GM18511 (cell line): ENCODE results near the gene PPDPF.
"Not testable (repeated sequence)": the region's sequence is repeated elsewhere in the genome, so short reads cannot be mapped to it uniquely, and the experiment has no call there.

Experiments used
- ATAC-seq: cut with Tn5 transposase; IDR thresholded peaks from one replicate; pipeline ENCODE4 v1.9.1; 2021; ENCODE audit warnings: mild to moderate bottlenecking, moderate library complexity; ENCODE audit not compliant: unreplicated experiment

The PPDPF gene

DNA sequence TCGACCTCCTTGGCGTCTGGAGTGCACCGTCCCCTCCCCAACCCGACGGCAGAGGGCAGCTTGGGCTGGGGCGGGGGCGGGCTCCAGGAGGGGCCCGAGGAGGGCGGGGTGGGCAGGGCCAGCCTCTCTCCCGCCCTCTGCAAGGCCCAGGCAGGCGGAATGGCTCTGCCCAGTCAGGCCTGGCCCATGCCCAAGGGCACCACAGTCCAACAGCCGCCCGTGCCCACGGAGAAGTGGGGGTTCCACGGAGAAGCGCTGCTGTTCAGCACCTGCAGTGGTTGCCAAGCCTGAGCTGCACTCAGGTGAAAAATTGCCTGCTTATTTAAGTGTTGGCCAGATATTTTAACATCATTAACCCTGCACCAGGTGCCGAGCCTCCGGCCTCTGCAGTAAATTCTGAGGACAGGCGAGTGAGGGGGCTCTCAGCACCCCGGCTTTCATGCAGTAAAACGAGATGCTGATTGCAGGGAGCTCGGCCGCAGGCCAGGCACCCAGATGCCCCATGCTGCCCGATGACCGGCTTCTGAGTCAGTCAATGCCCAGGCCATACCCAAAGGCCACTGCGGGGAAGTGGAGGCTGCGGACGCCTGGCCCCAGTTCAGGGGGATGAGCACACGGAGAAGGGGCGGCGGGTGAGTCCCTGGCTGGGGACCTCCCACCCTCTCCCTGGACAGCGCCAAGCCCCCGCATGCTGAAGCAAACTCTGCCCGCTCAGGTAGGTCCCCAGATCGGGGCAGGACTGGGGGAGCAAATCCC is 27.3 kb downstream of the PPDPF start, which contains the start of gene SRMS:
Gene SRMS (minus strand): TSS at position 25 of the 756 bp plus-strand sequence. CDS start 286 bp downstream, outside the sequence.
- no peak for ATAC-seq

DNA sequence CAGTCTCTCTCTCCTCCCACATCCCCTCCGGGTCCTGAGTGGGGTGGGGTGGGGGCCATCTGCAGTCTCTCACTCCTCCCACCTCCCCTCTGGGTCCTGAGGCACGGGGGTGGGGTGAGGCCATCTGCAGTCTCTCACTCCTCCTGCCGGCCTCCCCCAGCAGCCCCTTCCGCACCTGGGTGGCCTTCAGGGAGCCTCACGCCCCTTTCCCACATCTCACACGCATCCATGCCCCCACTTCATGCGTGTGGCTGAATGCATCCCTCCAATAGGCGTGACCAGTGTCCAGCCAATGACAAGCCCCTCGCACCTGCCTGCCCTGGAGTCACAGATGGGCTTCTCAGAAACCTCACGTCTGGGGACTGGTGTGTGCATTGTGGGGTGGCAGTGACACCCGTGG is 28.0 kb downstream of the PPDPF start:
- ATAC-seq: no peak

DNA sequence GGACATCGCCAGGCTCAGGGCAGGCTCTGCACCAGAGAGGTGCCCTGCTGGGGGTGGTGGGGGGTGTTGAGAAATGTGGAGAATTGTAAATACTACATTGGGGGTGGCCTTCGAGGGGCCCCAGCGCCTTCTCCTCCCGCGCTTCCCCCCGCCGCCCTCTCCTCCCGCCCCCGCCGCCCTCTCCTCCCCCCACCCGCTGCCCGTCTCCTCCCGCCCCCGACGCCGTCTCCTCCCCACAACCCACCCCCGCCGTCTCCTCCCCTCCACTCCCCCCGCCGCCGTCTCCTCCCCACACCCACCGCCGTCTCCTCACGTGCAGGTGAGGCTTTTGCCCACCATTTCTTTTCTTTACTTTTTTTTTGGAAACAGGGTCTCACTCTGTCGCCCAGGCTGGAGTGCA is 28.5 kb downstream of the PPDPF start:
- ATAC-seq: no peak

DNA sequence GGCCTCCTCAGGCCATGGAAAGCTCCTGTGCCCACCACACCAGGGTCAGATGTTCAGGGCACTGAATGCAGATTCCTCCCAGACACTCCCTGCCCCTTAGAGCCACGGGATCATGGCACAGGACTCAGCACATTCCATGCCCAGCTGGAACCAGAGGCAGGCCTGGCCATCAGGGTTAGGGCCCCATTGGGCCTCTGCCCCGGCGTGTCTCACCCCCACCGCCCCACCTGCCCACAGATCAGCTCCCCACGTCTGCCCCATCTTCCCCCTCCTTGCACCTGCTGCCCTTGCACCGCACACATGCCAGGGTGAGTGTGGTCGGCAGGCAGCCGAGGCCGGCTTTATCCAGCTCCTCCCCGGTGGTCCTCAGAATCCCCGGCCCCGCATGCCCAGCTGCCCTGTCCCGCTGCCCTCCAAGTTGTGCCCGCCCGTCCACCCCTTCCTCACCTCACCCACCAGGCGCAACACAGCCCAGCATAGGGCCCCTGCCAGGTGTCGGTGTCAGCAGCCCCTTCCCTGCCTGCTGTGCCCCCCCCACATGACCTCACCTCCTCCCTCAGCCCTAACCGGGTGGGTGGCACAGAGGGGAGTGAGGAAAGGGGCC is 29.2 kb downstream of the PPDPF start:
- ATAC-seq: no peak

DNA sequence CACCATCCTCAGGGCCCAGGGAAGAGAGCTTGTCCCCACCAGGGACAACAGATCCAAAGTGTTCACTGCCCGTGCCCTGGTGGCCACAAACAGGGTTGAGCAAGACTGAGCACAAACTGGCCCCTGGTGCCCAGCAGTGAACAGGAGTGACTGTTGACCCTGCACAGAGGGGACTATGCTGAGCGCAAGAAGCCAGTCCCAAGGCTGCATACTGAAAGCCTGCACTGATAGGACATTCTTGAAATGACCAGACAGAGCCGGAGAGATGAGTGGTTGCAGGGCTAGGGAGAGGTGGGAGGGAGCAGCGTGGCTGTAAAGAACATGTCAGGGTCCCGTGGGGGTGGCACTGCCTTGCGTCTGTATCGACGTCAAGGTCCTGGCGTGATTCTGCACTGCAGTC is 30.5 kb downstream of the PPDPF start:
- no peak for ATAC-seq

DNA sequence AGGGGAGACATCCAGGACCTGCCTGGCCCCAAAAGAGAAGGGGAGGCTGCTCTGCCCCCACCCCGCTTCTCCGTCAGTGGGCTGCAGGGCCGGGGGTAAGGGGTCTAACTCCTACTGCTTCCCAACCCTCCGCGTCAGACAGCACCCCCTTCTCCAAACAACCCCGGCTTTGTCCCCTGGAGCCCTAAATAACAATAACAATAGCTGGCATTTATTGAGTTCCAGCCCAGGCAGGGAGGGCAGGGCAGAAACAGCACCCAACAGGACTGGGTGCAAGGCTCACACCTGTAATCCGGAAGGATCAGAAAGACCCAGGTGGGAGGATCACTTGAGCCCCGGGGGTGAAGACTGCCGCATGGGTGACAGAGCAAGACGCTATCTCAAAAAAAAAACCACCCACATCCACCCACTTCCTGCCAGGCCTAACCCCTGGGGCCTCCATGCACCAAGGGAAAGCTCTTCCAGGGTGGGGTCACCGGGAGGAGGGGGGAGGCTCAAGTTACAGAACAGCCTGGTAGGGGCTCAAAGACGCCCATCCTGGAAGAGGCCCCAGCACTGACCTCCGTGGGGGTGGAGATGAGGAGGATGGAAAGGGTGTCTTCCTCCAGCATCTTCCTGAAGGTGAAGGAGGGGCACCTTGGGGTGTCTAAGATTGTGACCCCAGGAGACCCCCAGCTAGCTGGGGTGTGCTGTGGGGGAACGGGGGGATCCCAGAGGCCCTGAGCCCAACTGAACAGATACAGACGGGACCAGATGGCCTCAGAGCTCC is 32.1 kb downstream of the PPDPF start:
- ATAC-seq: peak; percentile 52

DNA sequence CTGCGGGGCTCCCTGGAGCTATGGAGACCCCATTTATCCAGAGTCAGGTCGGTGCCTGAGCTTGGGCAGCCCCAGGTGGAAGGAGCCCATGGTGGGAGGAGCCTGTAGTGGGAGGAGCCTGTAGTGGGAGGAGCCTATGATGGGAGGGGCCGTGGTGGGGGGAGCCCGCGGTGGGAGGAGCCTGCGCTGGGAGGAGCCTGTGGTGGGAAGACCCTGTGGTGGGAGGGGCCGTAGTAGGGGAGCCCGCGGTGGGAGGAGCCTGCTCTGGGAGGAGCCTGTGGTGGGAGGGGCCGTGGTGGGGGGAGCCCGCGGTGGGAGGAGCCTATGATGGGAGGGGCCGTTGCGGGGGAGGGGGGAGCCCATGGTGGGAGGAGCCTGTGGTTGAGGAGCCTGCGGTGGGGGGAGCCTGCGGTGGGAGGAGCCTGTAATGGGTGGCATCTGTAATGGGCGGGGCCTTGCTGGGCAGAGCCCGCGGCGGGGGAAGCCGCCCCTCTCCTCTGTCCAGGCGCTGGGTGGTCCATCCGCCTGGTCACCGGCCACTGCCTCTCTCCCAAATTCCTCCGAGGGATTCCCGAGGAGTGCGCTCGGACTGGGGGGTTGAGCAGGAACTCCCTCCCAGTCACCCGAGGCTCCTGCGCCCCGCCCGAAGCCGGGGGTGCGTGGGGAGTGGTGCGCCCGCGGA is 32.8 kb downstream of the PPDPF start:
- ATAC-seq: peak; percentile 41

DNA sequence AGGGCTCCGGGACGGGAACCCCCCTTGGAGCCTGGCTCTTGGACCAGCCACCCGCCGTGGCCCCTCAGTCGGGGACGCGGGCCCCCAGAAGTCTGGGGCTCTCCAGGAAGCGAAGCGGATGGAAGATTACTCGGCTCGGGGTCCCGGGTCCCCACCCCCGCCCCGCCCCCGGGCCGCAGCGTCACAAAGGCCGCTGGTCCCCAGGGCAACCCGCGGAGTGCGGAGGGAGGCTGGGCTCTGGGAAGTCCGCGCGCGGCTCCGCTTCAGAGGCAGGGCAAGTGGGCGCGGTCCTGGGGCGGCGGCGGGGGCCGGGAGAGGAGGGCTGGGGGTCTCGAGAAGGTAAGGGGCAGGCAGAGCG is 33.3 kb downstream of the PPDPF start, which contains the start of gene FNDC11:
Gene FNDC11 (plus strand): TSS at position 227 of the 358 bp plus-strand sequence. CDS start 1,505 bp downstream, outside the sequence.
- ATAC-seq: no peak

DNA sequence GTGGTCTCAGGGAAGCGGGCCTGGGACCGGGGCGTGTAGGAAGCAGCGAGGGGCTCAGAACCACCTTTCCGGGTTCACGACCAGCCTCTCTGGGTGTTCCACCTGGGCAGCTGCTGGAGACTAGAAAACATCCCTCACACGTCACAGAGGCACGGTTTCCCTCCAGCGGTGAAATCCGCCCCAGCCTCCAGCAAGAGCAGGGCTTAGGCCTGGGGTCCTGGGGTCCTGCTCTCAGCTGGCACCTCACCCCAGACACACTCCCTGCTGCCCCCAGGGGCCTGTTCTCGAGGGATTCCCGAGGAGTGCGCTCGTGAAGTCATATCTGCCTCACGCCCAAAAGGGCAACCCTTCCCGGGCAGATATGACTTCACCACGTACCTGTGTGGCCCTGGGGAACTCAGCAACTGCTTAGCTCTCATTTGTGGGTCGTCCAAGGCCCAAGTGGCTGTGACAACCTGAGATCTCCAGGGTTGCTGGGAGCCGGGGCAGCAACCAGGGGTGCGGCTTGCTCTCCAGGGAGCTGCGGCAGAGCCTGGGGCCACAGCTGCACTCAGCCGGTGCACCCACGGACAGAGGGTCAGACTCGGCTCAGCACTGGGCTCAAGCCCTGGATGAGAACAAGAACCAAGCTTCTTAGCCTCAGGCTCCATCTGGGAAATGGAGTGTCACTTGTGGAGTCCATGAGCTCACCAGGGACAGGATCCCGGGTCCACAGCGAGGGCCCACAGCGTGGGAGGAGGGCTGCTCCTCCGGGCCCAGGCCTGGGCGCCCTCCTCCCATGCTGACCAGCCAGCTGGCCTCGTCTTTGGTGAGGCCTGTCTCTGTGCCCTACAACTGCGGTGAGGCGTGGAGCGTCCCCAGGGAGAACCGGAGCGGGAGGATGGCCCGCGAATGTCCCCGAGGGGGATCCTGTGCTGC is 34.1 kb downstream of the PPDPF start:
- no peak for ATAC-seq

DNA sequence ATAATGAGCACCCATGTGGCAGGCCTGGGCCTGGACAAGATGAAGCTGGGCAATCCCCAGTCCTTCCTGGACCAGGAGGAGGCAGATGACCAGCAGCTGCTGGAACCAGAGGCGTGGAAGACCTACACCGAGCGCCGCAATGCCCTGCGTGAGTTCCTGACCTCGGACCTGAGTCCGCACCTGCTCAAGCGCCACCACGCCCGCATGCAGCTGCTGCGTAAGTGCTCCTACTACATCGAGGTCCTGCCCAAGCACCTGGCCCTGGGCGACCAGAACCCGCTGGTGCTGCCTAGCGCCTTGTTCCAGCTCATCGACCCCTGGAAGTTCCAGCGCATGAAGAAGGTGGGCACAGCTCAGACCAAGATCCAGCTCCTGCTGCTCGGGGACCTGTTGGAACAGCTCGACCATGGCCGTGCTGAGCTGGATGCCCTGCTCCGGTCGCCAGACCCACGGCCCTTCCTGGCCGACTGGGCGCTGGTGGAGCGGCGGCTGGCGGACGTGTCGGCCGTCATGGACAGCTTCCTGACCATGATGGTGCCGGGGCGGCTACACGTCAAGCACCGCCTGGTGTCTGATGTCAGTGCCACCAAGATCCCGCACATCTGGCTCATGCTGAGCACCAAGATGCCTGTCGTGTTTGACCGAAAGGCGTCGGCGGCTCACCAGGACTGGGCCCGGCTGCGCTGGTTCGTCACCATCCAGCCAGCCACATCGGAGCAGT is 35.3 kb downstream of the PPDPF start:
- ATAC-seq: no peak

DNA sequence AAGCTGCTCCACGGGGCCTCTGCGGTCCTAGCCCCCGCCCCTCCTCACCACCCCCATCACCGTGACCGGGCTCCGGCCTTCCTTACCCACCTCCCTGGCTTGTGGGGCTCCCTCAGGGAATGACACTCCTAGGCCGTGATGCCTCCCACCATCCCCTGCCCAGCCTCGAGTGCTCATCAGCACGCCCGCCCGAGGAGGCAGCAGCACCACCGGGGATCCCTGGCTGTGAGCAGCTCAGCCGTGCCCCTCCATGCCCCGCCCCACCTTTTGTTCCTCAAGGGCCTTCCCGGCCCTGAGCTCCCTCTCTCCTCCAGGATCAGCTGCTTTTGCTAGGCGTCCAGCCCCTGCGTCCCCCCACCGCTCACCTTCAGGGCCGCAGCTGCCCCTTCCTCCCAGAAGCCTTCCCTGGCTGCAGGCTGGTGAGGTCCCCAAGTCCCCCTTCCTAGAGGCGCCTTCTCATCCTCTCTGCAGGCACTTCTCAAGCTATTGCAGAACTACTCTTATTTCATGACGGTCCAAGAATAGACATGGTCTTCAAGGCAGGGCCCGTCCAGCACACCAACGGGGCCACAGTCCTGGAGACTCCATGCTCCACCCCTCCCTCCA is 36.4 kb downstream of the PPDPF start:
- no peak for ATAC-seq

DNA sequence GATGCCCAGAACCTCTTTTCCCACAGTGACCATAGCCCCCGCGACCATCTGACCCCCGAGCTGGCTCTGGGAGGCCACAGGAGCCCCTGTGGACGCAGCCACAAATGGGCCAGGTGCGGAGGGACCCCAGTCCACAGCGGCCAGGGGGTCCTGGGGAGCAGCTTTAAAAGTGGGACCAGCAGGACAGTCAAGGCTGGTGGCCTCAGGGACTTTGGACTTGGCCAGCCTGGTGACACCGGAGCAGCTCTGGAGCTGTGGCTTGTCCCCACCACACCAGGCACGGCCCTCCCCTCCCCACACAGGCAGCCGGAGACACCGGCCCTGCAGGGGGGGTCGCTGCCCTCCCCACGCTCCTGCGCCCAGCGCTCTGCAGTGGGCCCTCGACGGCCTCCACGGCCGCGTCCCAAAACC is 36.9 kb downstream of the PPDPF start:
- no peak for ATAC-seq

DNA sequence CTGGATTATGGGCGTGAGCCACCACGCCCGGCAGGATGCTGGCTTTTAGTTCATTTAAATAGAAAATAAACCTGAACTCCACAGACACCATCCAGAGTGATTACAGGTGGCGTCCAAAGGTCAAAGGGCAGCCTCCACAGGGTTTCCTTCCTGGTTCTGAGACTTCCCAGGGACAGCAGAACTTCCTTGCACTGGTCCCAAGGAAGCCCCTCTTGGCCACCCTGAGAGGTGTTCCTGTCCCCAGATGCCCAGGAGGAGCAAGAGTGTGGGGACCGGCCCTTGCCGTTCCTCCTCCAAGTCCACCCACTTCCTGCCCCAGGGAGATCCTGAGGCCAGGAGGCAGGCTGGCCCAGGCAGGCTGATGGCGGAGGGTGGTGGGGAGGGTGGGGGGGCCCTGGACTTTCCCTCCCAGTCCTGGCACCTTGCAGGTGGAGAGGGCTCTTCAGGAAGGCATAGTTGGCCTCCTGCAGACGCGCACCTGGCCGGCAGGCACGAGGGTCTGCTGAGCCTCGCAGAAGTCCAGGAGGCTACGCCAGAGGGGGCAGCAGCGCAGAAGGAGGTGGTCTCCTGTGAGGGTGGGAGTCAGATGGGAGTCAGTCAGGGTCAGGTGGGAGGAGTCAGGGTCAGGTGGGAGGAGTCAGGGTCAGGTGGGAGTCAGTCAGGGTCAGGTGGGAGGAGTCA is 38.4 kb downstream of the PPDPF start:
- no peak for ATAC-seq

DNA sequence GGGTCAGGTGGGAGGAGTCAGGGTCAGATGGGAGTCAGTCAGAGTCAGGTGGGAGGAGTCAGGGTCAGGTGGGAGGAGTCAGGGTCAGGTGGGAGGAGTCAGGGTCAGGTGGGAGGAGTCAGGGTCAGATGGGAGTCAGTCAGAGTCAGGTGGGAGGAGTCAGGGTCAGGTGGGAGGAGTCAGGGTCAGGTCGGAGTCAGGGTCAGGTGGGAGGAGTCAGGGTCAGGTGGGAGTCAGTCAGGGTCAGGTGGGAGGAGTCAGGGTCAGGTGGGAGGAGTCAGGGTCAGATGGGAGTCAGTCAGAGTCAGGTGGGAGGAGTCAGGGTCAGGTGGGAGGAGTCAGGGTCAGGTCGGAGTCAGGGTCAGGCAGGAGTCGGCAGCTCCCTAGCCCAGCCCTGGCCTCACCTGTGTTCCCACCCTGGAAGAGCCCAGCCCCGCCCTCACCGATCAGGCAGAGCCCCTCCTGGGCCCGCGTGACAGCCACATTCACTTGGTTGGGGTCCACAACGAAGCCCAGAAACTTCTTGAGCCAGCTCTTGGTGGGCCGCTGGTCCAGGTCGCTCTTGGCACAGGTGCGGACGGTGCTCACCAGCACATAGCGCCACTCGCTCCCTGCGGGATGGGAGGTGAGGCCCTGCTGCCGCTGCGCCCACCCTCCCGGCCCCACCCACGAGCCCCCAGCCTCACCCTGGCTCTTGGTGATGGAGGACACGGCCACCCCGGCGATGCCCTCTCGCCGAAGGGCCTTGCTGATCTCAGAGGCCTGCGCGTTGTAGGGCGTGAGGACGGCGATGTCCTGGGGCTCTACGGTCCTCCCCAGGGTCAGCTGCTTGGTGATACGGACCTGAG is 39.1 kb downstream of the PPDPF start:
- ATAC-seq: not testable (repeated sequence)

DNA sequence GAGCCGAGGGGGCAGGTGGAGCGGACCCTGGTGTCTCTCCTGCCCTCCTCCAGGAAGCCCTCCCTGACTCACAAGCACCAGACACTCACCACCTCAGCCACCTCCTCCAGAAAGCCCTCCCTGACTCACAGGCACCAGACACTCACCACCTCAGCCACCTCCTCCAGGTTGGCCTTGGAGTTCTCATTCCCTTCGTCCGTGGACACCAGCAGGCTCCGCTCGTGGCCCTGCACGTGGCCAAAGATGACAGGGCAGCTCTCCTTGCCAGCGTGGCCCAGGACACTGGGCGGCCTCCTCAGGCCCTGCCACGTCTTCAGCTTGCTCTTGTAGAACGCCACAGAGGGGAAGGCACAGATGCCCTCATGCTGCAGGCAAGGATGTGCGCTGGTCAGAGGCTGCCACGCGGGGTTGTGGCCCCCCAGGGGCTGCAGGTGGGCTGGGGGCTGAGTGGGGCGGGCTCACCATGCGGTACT is 39.8 kb downstream of the PPDPF start:
- no peak for ATAC-seq

DNA sequence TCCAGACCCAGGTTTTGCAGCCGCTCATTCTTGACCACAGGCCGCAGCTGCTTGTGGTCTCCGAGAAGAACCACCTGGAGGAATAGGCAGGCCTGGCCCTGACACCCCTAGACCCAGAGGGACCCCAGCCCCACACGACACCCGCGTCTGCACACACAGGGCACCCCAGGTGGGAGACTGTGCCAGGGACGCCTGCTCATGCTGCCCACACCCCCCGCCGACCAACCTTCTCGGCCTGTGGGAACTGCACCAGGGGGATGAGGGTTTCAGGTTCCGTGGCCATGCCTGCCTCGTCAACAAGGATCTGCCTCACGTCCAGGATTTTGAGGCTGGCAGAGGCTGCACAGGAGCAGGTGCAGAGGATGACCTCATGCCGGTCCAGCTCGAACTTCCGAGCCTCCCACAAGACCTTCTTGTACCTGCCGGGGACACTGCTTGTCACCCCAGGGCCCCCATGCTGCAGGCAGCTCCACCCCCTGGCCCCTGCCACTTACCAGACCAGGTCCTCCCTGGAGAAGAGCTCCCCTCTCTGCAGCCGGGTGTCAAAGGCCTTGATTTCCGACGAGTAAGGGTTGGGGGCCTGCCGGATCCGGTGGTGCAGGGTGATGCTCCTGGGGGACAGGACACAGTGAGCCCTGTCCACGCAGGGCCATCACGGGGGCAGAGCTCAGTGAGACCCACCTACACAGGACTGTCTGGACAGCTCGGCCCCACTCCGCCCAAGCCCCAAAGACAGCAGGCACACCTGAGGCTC is 40.5 kb downstream of the PPDPF start:
- no peak for ATAC-seq
